Left ventricle myocardium superior (tissue), 1 donor: Measurements from ENCODE around the gene POU6F2. TPM values are rescaled to one million over a fixed set of nuclear protein-coding genes. Genes with fewer than 3 reads are reported as not detected.
"Not testable (repeated sequence)": the region's sequence is repeated elsewhere in the genome, so short reads cannot be mapped to it uniquely, and the experiment has no call there.

ENCODE experiments used
- ATAC-seq: fragments of 200-7000 bp; cut with Tn5 transposase; one replicate; pipeline ENCODE4 v1.9.1; 2020; ENCODE audit warnings: mild to moderate bottlenecking, moderate library complexity
- DNase-seq: peaks from one replicate; pipeline ENCODE4 v3.0.0-alpha.2; 2020
- intact Hi-C: fragments of 100-400 bp; cut with micrococcal nuclease; formaldehyde crosslinking; loops from one replicate; pipeline ENCODE4 v1.11.0; 2022
- total RNA-seq: library from RNA; stranded (reverse); fragmentation: NEBNext Ultra II Directional; extraction: Animal tissue kit (Norgen Biotek cat#: 25700); gene quantifications from one replicate; pipeline ENCODE4 v1.2.1, GENCODE V29; 2021
- donor health status: DM: no; HTN: yes; CAD: no; lungs with severe emphysema.

Gene POU6F2
- total RNA-seq, 1 donor from 2014 or later, result not detected

DNA sequence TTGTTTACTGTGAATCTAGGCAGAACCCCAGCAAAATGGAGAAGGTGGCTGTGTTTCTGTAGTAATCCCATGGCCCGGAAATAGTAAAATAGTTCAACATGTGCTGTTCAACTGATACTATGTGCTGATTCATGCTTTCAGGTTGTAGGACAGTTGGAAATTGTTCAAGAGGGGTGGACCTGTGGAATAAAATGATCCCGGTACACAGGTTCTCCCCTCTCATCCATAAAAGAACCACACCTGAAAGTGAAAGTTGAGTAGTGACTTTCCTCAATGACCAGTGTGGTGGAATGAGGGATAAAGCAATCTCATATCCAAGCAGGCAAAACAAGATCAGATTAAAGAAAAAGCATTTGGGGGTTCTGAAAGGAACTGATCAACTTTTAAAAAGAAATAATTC lies 177.1 kb downstream of the POU6F2 start:
- DNase-seq, result no peak
- intact Hi-C loops, result no loop called here
- no peak for ATAC-seq

DNA sequence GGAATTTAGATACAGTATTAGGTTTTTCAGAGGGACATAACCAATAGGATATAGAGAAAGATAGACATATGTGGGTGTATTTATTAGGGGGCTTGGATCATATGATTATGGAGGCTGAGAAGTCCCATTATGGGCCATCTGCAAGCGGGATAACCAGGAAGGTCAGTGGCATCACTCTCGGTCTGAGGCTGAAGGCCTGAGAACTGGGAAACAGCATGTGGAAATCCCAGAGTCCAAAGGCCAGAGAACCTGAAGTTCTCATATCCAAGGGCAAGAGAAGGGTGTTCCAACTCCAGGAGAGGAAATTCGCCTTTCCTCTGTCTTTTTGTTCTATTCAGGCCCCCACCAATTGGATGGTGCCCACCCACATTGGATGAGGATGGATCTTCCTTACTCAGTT lies 180.7 kb downstream of the POU6F2 start:
- ATAC-seq (no peak), DNase-seq (no peak)
- intact Hi-C loops, result no loop called here

DNA sequence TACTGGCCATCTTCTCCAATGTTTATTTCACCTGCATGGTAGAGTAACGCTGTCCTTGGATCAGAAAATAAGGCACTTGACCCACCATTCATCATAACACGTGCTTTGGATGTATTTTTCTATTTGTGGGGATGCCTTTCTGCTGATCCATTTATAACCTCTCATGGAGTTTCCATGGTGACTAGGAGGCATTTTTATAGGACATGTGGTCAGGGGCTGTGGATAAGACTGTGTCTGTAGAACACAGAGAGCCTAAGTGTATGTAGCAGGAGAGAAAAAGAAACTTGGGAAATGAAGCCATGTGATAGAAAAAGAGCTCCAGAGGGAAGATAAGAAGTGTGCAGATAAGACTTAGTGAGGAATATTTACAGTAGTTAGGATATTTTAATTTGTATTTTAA lies 184.2 kb downstream of the POU6F2 start:
- DNase-seq (no peak), ATAC-seq (no peak)
- intact Hi-C loops, result no loop called here

DNA sequence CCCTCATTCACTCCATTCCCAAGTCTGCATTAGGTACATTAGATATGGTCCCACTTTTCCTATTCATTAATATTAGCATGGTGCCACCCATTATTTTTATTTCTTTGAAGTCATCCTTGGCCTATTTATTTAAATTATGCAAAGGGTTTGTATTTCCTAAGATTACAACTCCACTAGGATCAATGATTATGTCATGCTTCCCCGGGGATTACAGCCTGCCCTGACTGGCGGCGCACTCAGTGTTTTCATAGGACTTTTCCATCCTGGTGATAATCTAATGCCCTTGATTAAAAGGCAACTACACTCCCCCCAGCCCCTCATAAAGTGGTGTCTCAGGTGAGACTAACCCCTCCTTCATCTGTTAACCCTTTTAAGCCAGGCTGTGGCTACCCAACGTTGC lies 187.2 kb downstream of the POU6F2 start:
- DNase-seq (no peak), ATAC-seq (no peak)

DNA sequence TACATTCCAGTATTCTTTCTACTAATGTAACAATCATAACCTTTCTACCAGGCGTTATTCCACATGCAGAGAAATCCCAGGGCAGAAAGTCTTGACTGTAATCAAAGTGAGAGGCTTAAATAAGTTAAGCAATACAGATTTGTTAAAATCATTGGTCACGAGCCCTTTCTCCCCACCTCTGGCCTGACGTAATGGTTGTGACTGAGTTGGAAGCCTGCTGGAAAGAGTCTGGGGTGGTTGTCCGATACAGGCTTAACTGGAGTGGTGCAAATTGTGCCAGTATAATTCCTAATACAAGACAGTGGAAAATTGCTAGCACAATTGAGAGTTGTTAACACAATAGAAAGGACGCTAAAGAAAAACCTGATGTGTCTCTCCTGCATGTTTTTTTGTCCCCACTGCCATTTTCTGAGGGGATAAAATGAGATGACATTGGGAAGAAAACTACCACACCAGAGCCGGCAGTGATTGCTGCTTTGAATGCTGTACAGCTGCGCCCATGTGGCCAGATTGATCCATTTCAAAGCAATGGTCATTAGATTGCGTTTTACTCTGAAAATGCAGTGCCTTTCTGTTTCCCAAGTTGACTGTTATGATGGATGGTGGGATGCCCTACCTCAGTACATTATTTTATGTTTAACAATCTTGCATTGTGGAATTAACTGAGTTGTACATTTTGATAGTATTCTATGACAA lies 190.8 kb downstream of the POU6F2 start:
- no peak for DNase-seq
- intact Hi-C loops, result no loop called here

More for the DNA sequence above, 187.2 kb downstream of the POU6F2 start:
- intact Hi-C loops, result no loop called here

DNA sequence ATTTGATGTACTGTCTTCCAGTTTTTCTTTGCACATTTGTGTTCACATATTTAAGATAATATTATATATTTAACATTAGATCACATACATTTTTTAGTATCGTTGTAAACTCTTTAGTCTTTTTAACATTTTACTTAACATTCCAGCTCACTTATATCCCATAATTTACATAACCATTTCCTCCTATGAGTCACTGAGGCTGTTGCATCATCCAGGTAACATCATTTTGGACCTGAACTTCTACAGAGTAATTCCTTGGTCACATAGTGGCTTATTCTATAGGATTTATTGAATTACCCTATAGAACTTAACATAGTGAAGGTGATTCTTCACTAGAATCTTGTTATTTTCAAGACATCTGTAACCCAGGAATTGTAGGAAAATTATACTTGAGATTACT lies 194.4 kb downstream of the POU6F2 start:
- intact Hi-C loops, result no loop called here
- no peak for DNase-seq
- ATAC-seq, result no peak

More for the DNA sequence above, 190.8 kb downstream of the POU6F2 start:
- no peak for ATAC-seq

DNA sequence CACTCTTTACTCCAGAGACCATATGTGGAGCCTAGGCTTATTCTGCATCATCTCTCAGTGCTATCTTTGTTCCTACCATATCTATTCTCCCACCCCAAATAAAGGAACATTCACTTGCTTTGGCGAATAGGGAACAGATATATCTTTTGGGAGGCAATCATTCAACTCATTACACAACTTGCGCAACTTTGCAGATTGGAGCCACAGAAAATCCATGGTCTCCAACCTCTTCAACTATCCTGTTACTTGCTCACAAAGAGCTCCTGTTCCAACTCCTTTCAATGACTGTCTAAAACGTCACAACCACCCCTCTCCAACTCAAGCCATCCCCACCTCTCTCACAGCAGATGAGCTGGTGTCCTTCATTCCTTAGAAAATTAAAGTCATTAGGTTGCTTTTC lies 203.7 kb downstream of the POU6F2 start:
- intact Hi-C loops, result no loop called here
- ATAC-seq (no peak), DNase-seq (no peak)

DNA sequence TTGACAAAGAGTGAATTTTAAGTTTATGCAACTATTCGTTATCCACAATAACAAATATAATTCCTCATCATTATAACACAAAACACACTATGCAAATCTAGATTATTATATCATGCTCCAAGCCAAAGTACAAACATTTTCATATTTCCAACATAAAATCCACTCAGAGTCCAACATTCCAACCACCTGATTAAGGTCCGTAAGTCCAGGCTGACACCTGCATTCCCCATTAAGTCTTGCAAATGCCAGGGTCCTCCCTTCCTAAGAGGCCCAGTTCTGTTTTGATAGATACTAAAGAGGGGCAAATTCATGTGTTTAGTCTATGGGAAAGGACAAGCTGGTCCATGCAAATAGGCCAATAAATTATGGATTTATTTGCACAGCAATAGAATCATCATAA lies 206.1 kb downstream of the POU6F2 start:
- intact Hi-C loops, result no loop called here
- ATAC-seq, result no peak
- DNase-seq, result no peak

DNA sequence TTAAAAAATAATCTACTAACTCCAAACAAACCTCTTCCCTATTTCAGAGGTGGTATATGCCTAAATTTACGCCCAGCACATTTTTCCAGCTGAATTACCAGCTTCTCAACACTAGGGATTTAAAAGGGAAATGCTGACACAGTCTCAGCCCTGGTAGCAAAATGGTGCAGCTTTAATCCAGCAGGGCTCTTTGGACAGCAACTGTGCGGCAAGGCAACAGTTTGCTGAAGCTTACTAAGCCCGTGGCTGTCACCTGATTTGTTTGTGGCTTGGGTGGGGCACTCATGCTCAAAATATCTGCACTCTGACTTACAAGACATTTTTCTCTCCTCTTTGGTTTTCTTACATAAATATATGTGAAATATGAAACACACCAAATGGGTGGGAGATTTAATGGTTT lies 206.7 kb downstream of the POU6F2 start:
- DNase-seq (no peak), ATAC-seq (no peak)
- intact Hi-C loops, result no loop called here

DNA sequence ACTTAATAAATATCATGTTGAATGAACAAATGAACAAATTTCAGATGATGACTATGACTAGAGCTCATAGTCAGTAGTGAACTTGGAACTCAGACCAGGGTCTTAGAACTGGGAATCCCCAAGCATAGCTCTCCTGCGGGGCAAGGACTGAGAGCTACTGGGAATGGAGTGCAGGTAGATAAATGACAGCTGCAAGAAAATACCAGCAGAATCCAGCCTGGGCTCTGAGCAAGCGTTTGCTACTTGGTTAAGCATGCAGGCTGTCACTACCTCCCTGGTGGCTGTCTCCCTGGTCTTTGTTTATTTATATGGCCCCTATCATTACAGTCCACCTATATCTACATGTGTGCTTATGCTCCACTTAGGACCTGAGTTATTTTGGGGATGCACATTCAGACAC lies 208.4 kb downstream of the POU6F2 start:
- intact Hi-C loops, result no loop called here
- no peak for DNase-seq
- no peak for ATAC-seq

DNA sequence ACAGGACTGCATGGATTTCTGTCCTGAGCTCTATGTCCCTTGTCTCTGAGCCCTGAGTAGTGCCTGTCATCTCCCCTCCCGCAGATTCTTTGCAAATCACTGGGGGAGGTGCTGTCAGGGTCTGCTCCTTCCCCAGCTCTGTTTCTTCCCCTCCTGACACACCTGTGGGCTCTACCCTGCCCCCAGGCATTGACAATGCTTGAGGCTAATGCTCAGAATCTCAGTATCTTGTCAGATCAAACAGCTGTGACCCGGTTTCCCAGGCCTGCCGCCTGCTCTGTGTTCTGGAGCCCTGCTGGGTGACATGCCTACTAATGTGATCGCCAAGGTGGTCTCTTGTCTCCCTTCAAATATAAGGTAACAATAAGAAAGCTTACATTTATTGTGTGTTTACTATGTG lies 209.0 kb downstream of the POU6F2 start:
- ATAC-seq (no peak), DNase-seq (no peak)
- intact Hi-C loops, result no loop called here

DNA sequence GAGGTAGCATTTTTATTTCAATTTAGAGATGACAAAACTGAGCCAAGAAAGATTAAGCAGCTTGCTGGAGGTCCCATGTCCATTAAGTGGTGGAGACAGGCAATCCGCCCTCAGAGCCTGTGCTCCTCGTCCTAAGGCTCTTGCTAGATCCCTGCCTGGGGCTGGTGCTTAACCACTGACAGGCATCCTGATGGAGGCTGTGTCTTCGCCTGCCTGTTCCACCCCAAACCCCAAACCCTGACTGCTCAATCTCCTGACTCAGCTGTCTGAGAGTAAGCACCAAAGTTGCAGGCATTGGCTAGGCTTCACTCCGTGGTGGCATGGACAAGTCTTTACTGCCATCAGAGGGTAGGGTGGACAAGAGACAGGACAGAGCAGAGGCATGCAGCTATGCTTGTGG lies 209.4 kb downstream of the POU6F2 start:
- DNase-seq (no peak), ATAC-seq (no peak)
- intact Hi-C loops, result no loop called here

DNA sequence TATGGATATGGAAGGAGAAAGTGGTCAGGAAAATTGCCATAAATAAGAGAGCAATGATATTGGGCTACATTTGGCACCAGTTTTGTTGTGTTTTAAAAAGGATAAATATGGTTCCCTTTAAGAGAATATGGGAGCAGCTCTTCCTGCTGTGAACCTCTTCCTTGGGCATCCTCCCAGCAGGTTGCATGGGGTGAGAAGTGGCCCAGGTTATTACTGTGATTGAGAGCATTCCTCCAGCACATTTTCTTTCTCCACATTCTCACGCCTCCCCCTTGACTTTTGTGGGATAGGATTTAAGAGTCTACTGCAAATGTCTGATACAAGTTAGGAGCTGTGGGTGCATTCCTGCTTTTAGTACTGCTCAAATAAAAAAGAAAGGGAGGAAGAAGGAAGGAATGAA lies 214.8 kb downstream of the POU6F2 start:
- no peak for DNase-seq
- intact Hi-C loops, result no loop called here
- ATAC-seq, result no peak

DNA sequence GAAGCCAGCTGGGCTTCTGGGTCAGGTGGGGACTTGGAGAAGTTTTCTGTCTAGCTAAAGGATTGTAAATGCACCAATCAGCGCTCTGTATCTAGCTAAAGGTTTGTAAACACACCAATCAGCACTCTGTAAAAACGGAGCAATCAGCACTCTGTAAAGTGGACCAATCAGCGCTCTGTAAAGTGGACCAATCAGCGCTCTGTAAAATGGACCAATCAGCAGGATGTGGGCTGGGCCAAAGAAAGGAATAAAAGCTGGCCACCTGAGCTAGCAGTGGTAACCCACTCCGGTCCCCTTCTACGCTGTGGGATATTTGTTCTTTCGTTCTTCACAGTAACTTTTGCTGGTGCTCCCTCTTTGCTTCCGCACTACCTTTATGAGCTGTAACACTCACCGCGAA lies 216.7 kb downstream of the POU6F2 start:
- DNase-seq, intact Hi-C loops, ATAC-seq: not testable (repeated sequence)

DNA sequence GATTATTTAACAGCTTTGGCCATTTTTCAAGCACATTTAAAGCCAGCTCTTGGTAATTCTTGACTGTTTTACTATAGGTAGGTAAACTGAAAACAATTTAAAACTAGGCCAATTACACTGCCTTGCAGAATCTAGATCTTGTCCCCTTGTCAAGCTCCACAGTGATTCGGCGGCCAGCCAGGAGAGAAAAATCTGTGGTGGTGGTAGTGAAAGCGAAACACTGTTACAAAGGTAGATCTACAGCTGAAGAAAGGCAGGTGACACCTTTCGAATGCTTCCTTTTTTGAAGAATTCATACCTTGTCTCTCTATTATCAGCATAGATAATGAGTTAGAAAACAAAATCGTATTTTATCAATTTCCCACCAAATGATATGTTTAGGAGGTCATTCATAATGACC lies 218.3 kb downstream of the POU6F2 start:
- DNase-seq, result no peak
- ATAC-seq, result no peak
- intact Hi-C loops, result no loop called here

DNA sequence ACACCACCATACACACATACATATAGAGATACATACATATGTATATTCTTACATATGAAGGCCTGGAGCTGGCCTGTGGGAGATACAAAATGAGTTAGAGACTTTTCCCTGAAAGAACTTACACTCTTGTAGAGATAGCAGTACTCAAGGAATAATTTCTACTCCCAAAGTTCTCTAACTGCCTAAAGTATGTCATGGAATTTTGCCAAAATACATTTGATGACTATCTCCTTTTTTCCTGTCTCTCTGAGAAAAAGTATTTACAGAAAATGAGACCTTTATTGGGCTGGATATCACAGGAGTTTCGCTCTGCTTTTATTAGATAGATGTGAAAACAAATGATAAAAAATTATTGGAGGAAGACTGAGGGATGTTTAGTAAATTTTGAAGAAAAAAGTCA lies 220.1 kb downstream of the POU6F2 start:
- ATAC-seq, result no peak
- DNase-seq, result no peak
- intact Hi-C loops, result no loop called here

DNA sequence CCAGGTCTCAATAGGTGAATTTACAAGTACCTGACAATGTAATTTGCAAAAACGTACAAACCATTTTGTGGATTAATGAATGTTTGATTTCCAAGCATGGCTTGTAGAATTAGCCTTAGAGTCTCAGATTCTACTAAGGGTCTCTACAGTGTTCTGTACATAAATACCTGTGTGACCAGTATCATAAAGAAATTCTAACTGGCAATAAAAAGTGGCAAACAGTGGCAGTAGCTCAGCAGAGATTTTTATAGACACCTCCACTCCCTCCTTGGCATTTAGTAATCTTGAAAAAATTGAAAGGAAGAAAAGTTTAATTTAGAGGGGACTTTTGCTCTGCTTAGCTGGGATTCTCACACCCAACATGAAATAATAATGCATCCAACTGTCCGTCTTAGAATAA lies 220.8 kb downstream of the POU6F2 start:
- no peak for DNase-seq
- intact Hi-C loops, result no loop called here
- no peak for ATAC-seq

DNA sequence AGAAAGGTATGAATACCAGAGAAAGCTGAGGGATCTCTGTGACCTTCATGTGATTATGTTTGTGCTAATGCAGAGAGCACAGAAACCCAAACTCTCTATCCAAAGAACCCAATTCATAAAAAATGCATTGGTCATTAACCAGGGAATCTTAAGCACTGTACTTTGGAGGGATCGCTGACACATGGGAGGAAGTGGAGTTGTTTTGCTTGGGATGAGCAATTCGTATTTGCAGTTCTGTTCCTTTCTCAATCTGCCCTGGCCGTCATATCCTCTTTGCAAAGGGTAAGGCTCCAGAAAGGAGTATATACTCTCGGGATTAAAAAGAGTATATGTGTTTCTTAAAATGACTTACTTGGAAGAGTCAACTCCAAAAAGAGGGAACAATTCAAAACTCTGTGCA lies 221.3 kb downstream of the POU6F2 start:
- intact Hi-C loops, result no loop called here
- DNase-seq, result no peak

DNA sequence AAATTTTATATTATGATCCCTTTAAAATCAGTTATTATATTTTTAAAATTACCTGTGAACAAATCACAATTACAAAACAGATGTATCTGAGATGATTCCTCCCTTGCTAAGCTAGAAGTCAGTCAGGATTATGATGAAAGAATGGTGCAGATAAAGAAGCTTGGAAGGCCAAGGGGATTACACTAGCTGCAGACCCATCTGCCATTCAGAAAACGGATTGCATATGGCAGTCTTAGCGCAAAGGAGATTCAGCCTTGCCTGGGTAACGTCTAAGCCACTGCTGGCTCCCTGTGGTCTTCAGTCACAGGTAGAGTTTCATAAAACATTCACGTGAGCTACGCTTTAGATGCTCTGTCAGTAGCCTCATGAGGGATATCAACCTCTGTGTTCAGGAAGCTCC lies 222.2 kb downstream of the POU6F2 start:
- DNase-seq (no peak), ATAC-seq (no peak)
- intact Hi-C loops, result no loop called here

More for the DNA sequence above, 221.3 kb downstream of the POU6F2 start:
- ATAC-seq, result no peak

DNA sequence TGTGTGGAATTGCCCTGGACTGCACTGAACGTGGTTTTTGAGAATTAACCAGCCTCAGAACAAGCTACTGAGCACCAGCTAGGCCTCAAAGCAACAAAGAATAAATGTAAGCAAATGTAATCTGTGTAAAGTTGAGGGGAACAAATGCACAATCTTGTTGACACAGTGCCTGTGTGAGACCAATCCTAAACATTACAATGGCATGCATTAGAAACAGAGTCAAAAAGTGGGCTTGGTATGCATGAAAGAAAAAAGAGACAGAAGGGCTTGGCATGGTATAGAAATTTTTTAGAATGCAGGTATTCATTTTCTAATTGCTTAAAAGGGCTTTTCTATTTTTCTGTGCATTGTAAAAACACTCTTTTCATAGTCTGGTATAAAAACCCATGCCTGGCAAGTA lies 224.3 kb downstream of the POU6F2 start:
- ATAC-seq (no peak), DNase-seq (no peak)
- intact Hi-C loops, result no loop called here

DNA sequence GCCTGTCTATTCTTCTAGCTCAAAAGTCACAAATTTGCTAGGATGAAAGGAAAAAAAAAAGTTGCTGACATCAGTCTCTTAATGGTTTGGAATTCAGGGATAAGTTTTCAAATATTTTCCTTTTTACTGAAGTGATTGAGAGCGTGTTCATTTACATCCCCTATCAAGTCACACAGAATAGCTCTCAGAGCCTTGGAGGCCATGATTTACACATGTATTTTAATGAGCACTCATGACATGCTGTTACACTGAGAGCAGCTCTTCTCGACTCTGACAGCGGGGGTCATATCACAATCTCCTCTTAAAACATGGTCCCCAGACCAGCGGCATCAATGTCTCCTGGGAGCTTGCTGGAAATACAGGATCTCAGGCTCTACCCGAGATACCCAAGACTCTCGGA lies 232.7 kb downstream of the POU6F2 start:
- ATAC-seq (no peak), DNase-seq (no peak)
- intact Hi-C loops, result no loop called here

DNA sequence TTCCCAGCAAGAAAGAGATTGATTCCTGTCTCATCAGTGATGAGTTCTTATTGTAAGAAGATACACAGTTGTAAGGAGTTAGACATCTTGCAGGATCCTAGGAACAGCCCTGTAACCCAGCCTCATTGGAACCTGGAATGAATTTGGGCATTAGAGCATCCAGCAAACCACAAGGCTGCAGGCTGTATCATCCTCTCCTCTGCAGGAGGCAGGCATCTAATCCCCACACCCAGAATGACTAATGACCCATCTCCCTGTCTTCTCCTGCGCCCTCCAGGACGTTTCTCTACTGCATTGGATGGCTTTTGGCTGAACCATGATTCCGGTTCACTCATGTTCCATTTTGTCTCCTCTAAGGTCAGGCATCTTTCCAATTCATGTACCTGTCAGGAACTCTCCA lies 233.9 kb downstream of the POU6F2 start:
- no peak for DNase-seq
- no peak for ATAC-seq
- intact Hi-C loops, result no loop called here
